Adrenal gland (tissue), 12 donors: ENCODE data around the gene LRFN2. TPM values are rescaled to one million over a fixed set of nuclear protein-coding genes. Genes with fewer than 3 reads are reported as not detected.

ENCODE experiments used
- DNase-seq, 7 donors: peaks; one replicate each; pipeline ENCODE4 v3.0.0-alpha.2; 2019 to 2020
- H3K27ac ChIP-seq, 5 donors: fragments of 200-600 bp; sonication (generic) in 4 of 5; 1 replicate in 3 of 5; 2 replicates in 2 of 5; pipeline versions ENCODE4 v1.5.1 to v1.8.0; 2016 to 2020; ENCODE audit warnings: mild to moderate bottlenecking in 1 of 5
- H3K27me3 ChIP-seq: fragments of 200-600 bp; 2 replicates; pipeline ENCODE4 v1.8.0; 2021
- H3K36me3 ChIP-seq, 2 donors: fragments of 200-600 bp; replicated peaks in 1 of 2; 1 replicate in 1 of 2; 2 replicates in 1 of 2; pipeline versions ENCODE4 v1.5.1 to v1.8.0; 2018 to 2022
- H3K4me1 ChIP-seq, 2 donors: fragments of 200-600 bp; replicated peaks in 1 of 2; 1 replicate in 1 of 2; 2 replicates in 1 of 2; pipeline versions ENCODE4 v1.5.1 to v1.8.0; 2018 to 2021
- H3K4me3 ChIP-seq, 4 donors: fragments of 200-600 bp; sonication (generic) in 3 of 4; one replicate each; pipeline ENCODE4 v1.5.1; 2016 to 2018
- H3K9me3 ChIP-seq, 3 donors: fragments of 200-600 bp; sonication (generic) in 1 of 3; replicated peaks in 1 of 3; 1 replicate in 2 of 3; 2 replicates in 1 of 3; pipeline versions ENCODE4 v1.5.1 to v1.8.0; 2016 to 2021
- POLR2A ChIP-seq, 2 donors: fragments of 450-650 bp; IDR thresholded peaks; one replicate each; pipeline ENCODE4 v1.6.1; 2017; ENCODE audit warnings: antibody characterized with exemption in 2 of 2, mild to moderate bottlenecking in 2 of 2, moderate library complexity in 1 of 2
- WGBS, 4 donors: extraction: QIAGEN DNeasy Blood & Tissue Kit in 2 of 4; methylation state at CpG; one replicate each; pipeline versions ENCODE4 v1.1.5 to v1.1.7; 2013 to 2017; 5-methylcytosine and 5-hydroxymethylcytosine counted together
- intact Hi-C, 2 donors: fragments of 100-400 bp; cut with DNase I; formaldehyde crosslinking; loops; one replicate each; pipeline versions ENCODE4 v1.14.1 to v1.15.0; 2022 to 2023
- polyA plus RNA-seq, 3 donors: library from polyadenylated mRNA; stranded (reverse); fragments of 200-250 nt in 2 of 3; fragments of 350-450 nt in 1 of 3; fragmentation: Illumina TruSeq in 1 of 3; extraction: RNeasy Lipid Tissue Mini Kit (QIAGEN cat#74804) in 1 of 3; gene quantifications; one replicate each; pipeline ENCODE4 v1.2.3, GENCODE V29; 2013 to 2014
- total RNA-seq, 9 donors: library from RNA; depleted of rRNA in 4 of 9; stranded (reverse); fragments of >200 nt in 4 of 9; fragments of 120-200 nt in 1 of 9; fragmentation: NEBNext Ultra II Directional in 1 of 9; extraction: Animal tissue kit (Norgen Biotek cat#: 25700) in 1 of 9; gene quantifications; one replicate each; pipeline versions ENCODE4 v1.1.0 to v1.2.4, GENCODE V29; 2013 to 2023
- TF ChIP-seq, protein P1 (sequence below), 6 experiments: fragments of 450-650 bp in 4 of 6; fragments of 200-600 bp in 2 of 6; sonication (generic) in 1 of 6; IDR thresholded peaks; 1 replicate in 5 of 6; 2 replicates in 1 of 6; pipeline versions ENCODE4 v1.5.1 to v1.8.0; 2016 to 2021; ENCODE audit warnings: antibody characterized with exemption in 6 of 6, mild to moderate bottlenecking in 2 of 6, moderate library complexity in 1 of 6
- donor health status: healthy with polysubstance abuse.
- donor health status: Bipolar disorder and iron deficiency.
- donor health status: DM: yes; HTN: yes; CAD: no.
- donor health status: DM: no; HTN: no; CAD: no.
- donor health status: DM: no; HTN: no; CAD: no.
- donor health status: DM: yes; HTN: yes; CAD: no.

Gene LRFN2
- total and polyA plus RNA-seq, 12 donors = 0.03 to 0.74 (median 0.16) TPM; not detected in 3

DNA sequence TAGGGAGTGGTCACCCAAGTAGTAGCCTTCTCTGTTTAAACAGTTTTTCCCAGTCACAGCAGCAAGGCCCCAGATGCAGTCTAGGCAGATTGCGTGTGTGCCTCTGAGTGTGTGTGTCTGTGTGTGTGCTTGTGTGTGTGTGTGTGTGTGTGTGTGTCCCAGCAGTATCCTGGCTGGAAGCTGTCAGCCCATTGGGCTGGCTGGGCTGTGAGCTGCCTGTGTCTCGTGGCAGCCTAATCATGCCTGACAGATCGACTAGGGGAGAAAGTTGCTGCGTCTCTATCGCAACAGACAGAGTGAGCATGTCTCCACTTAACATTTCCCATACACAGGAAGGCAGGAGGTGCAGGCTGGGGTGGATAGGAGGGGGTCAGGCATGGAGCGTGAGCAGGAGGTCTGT, 42.9 kb upstream of the LRFN2 start:
- H3K27me3 ChIP-seq = no peaks in the 10 kb centered on the region
- TF ChIP-seq, protein P1, sequence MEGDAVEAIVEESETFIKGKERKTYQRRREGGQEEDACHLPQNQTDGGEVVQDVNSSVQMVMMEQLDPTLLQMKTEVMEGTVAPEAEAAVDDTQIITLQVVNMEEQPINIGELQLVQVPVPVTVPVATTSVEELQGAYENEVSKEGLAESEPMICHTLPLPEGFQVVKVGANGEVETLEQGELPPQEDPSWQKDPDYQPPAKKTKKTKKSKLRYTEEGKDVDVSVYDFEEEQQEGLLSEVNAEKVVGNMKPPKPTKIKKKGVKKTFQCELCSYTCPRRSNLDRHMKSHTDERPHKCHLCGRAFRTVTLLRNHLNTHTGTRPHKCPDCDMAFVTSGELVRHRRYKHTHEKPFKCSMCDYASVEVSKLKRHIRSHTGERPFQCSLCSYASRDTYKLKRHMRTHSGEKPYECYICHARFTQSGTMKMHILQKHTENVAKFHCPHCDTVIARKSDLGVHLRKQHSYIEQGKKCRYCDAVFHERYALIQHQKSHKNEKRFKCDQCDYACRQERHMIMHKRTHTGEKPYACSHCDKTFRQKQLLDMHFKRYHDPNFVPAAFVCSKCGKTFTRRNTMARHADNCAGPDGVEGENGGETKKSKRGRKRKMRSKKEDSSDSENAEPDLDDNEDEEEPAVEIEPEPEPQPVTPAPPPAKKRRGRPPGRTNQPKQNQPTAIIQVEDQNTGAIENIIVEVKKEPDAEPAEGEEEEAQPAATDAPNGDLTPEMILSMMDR (IDR thresholded peaks at IDR 0.05) = no peak
- TF ChIP-seq POLR2A (IDR thresholded peaks at IDR 0.05) = no peak
- intact Hi-C loops = no loop called here
- H3K27ac ChIP-seq = no peak overlapping the region
- H3K9me3 ChIP-seq = no peaks in the 10 kb centered on the region
- no peaks in the 10 kb centered on the region for H3K36me3 ChIP-seq
- 50 to 64% (median 59%) methylated on average over 6 of the region's 6 CpGs for WGBS, 4 donors
- peak in 1 of 7 donors; percentile 63 for DNase-seq
- no peaks in the 10 kb centered on the region for H3K4me1 ChIP-seq
- H3K4me3 ChIP-seq = no peak overlapping the region

DNA sequence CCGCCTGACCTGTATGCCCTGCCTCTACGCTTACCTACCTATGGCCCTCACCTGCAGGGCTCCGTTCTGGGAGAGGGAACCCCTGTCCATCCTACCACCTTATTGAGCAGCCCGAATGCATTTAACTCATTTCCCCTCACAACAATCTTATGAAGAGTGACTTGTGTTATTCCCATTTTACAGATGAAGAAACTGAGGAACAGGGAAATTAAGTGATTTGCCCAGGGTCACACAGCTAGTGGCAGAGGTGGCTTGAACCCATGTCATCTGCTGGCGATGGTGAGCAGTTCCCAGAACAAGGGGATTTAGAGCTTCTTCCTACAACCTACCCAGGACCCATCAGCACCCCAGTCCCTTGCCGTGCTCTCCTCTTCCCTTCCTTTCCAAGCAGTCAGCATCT, 42.3 kb upstream of the LRFN2 start:
- 83 to 90% (median 87%) methylated on average over 6 of the region's 6 CpGs for WGBS, 4 donors
- Histone ChIP-seq H3K36me3 (no peaks in the 10 kb centered on the region), H3K27me3 (no peaks in the 10 kb centered on the region)

DNA sequence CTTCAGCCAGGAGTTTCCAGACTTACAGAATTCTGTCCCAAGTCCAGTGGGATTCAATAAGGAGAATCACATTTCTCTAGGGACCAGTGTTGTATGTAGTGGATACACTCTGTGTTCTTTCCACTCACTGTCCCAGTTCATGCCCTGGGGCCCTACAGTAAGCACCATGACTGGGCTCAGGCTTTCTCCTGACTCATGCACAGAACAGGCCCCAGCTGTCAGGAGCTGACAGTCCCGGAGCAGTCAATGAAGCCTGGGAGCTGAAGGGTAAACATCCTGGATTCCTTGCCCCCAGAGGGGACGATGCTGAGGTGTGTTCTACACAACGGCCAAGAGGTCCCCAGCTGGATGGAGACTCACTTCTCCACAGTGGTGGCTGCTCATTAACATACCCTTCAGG, 40.2 kb upstream of the LRFN2 start:
- H3K27ac ChIP-seq = no peak overlapping the region

More for the DNA sequence above, 42.3 kb upstream of the LRFN2 start:
- H3K9me3 ChIP-seq = no peaks in the 10 kb centered on the region
- no peak for DNase-seq
- TF ChIP-seq POLR2A (IDR thresholded peaks at IDR 0.05) = no peak
- TF ChIP-seq, protein P1 (IDR thresholded peaks at IDR 0.05) = no peak
- intact Hi-C loops = no loop called here
- H3K4me1 ChIP-seq = no peaks in the 10 kb centered on the region
- H3K27ac ChIP-seq = no peak overlapping the region
- no peak overlapping the region for H3K4me3 ChIP-seq

DNA sequence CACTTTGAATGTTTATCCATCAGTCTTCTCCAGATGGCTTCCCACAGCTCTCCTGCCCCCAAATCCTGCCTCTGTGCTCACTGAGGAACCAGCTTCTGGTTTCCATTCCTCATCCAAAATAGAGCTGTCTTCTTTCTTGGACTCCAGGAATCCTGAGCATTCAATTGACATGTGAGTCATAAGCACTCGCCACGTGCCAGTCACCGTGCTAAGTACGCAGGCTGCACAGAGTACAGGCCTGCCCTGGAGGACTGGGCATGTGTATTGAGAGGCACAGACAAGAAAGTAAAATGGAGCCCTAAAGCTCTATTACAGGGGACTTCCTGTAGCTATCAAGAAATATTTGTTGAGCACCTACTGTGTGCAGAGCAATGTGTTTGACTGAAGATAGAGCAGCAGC, 39.7 kb upstream of the LRFN2 start:
- DNase-seq = no peak
- WGBS, 4 donors = 75 to 97% (median 88%) methylated on average over 4 of the region's 4 CpGs
- H3K27me3 ChIP-seq = no peaks in the 10 kb centered on the region
- no peak overlapping the region for H3K4me3 ChIP-seq
- intact Hi-C loops = no loop called here
- H3K36me3 ChIP-seq = no peaks in the 10 kb centered on the region
- TF ChIP-seq, protein P1 (IDR thresholded peaks at IDR 0.05) = no peak
- no peak for TF ChIP-seq POLR2A (IDR thresholded peaks at IDR 0.05)
- no peaks in the 10 kb centered on the region for H3K9me3 ChIP-seq
- H3K27ac ChIP-seq = no peak overlapping the region
- H3K4me1 ChIP-seq = no peaks in the 10 kb centered on the region

More for the DNA sequence above, 40.2 kb upstream of the LRFN2 start:
- H3K27me3 ChIP-seq = no peaks in the 10 kb centered on the region
- intact Hi-C loops = no loop called here
- H3K36me3 ChIP-seq = no peaks in the 10 kb centered on the region
- no peak for DNase-seq
- WGBS, 4 donors = 45 to 80% (median 53%) methylated on average over 1 to 3 of the region's 3 CpGs
- no peaks in the 10 kb centered on the region for H3K4me1 ChIP-seq
- H3K9me3 ChIP-seq = no peaks in the 10 kb centered on the region
- no peak overlapping the region for H3K4me3 ChIP-seq
- TF ChIP-seq POLR2A (IDR thresholded peaks at IDR 0.05) = no peak
- TF ChIP-seq, protein P1 (IDR thresholded peaks at IDR 0.05) = no peak
